Measurements from ENCODE around the gene UCK2.

DNA sequence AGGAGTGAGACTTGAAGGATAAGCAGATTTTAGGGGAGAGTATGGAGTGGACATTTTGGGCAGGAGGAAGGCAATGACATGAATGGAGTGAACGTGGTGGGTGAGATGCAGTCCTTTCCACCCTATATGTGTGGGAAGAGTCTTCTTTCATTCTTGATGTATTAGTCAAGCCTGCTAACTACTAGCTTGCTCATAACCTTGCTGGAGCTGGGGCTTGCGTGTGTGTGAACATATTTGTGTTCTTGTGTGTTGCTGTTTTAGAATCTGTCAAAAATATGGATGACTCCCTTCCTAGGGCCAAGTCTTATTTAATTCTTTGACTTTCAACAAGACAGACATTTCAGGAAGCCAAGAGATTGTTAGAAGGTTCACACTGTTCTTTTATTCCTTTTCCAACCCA, 132.7 kb downstream of the UCK2 start:
- TF ChIP-seq MEF2A (IDR thresholded peaks at IDR 0.05; ENCODE audit: insufficient read depth, low read depth, low read length) (no peak), PAX5 (IDR thresholded peaks at IDR 0.05; ENCODE audit: borderline replicate concordance, low read depth, low read length) (no peak), ZNF622 (IDR thresholded peaks at IDR 0.05) (no peak), POLR2AphosphoS5 (IDR thresholded peaks at IDR 0.05; ENCODE audit: low read length) (no peak), MAX (IDR thresholded peaks at IDR 0.05; ENCODE audit: low read depth, low read length) (no peak), RELB (IDR thresholded peaks at IDR 0.05; ENCODE audit: low read depth) (no peak)
- TF ChIP-seq, protein P1, sequence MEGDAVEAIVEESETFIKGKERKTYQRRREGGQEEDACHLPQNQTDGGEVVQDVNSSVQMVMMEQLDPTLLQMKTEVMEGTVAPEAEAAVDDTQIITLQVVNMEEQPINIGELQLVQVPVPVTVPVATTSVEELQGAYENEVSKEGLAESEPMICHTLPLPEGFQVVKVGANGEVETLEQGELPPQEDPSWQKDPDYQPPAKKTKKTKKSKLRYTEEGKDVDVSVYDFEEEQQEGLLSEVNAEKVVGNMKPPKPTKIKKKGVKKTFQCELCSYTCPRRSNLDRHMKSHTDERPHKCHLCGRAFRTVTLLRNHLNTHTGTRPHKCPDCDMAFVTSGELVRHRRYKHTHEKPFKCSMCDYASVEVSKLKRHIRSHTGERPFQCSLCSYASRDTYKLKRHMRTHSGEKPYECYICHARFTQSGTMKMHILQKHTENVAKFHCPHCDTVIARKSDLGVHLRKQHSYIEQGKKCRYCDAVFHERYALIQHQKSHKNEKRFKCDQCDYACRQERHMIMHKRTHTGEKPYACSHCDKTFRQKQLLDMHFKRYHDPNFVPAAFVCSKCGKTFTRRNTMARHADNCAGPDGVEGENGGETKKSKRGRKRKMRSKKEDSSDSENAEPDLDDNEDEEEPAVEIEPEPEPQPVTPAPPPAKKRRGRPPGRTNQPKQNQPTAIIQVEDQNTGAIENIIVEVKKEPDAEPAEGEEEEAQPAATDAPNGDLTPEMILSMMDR (IDR thresholded peaks at IDR 0.05 in 2 of 3, conservative IDR thresholded peaks at IDR 0.05 in 1 of 3; ENCODE audit: control insufficient read depth in 2 of 3, extremely low read depth in 1 of 3, insufficient read depth in 1 of 3, low read depth in 3 of 3, low read length in 3 of 3) = no peak
- TF ChIP-seq, protein P2, sequence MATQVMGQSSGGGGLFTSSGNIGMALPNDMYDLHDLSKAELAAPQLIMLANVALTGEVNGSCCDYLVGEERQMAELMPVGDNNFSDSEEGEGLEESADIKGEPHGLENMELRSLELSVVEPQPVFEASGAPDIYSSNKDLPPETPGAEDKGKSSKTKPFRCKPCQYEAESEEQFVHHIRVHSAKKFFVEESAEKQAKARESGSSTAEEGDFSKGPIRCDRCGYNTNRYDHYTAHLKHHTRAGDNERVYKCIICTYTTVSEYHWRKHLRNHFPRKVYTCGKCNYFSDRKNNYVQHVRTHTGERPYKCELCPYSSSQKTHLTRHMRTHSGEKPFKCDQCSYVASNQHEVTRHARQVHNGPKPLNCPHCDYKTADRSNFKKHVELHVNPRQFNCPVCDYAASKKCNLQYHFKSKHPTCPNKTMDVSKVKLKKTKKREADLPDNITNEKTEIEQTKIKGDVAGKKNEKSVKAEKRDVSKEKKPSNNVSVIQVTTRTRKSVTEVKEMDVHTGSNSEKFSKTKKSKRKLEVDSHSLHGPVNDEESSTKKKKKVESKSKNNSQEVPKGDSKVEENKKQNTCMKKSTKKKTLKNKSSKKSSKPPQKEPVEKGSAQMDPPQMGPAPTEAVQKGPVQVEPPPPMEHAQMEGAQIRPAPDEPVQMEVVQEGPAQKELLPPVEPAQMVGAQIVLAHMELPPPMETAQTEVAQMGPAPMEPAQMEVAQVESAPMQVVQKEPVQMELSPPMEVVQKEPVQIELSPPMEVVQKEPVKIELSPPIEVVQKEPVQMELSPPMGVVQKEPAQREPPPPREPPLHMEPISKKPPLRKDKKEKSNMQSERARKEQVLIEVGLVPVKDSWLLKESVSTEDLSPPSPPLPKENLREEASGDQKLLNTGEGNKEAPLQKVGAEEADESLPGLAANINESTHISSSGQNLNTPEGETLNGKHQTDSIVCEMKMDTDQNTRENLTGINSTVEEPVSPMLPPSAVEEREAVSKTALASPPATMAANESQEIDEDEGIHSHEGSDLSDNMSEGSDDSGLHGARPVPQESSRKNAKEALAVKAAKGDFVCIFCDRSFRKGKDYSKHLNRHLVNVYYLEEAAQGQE (IDR thresholded peaks at IDR 0.05; ENCODE audit: low read depth, low read length) = no peak
- TF ChIP-seq, protein P3, sequence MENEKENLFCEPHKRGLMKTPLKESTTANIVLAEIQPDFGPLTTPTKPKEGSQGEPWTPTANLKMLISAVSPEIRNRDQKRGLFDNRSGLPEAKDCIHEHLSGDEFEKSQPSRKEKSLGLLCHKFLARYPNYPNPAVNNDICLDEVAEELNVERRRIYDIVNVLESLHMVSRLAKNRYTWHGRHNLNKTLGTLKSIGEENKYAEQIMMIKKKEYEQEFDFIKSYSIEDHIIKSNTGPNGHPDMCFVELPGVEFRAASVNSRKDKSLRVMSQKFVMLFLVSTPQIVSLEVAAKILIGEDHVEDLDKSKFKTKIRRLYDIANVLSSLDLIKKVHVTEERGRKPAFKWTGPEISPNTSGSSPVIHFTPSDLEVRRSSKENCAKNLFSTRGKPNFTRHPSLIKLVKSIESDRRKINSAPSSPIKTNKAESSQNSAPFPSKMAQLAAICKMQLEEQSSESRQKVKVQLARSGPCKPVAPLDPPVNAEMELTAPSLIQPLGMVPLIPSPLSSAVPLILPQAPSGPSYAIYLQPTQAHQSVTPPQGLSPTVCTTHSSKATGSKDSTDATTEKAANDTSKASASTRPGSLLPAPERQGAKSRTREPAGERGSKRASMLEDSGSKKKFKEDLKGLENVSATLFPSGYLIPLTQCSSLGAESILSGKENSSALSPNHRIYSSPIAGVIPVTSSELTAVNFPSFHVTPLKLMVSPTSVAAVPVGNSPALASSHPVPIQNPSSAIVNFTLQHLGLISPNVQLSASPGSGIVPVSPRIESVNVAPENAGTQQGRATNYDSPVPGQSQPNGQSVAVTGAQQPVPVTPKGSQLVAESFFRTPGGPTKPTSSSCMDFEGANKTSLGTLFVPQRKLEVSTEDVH (IDR thresholded peaks at IDR 0.05; ENCODE audit: low read depth, partially characterized antibody) = no peak
